ENCODE results near the gene HOXB7.

Gene HOXB7

DNA sequence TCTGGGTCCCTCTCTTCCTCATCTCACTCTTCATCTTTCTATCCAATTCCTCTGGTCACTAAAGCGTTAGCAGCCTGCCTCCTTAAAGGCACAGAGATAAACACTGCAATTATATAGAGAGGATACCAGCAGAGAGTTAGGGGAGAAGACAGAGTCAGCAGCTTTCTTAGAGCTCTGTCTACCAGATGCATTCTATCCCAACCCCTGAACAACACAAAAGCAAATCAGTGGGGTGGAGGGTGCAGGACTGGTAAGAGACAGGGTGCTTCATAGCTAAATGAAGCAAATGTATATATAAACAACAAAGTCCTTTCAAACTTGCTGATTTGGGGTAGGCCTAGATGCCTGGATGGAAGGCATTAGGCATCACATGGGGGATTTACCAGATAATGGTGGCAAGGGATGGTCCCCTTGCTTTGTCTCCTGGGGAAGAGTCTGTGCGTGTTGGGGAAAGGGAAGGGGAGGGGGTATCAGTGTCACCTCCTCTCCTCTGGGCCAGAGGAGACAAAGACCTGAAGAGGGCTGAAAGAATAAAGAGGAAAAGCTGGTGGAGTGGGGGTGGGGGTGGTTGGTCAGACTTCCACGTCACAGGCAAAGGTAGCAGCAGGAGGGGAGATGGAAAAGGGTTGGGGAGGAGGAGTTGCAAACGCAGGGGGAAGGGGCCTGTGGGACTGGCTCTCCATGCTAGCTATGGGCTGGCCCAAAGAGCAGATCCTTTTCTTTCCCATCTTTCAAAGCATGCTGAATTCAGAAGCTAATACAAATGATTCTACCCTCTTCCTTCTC, 44.7 kb downstream of the HOXB7 start:
- no peak for DNase-seq (ENCODE audit: low spot score)

DNA sequence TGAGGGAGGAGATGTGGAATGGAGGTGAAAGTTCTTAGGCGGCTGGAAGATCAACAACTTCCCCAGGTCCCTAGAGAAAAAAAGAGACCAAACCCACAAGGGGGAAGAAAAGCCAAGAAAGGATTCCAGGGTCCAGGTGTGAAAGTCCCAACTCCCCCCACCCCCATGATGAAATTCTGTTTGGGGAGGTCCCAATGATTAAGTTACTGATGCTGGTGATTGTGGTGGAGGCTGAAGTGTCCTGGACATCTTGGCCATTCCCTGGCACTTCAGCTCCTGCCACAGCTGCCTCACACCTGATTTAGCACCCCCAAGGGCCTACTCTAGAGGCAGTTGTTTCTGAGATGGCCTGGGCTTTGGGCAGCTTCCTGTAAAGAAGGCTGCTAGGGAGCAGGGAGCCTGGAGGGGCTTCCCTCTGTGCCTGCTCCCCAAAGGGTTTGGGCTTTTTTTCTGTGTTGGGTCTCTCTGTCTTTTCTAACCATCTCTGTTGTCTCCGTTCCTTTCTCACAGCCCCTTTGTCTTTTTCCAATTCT, 45.7 kb downstream of the HOXB7 start:
- no peak for DNase-seq (ENCODE audit: low spot score)

DNA sequence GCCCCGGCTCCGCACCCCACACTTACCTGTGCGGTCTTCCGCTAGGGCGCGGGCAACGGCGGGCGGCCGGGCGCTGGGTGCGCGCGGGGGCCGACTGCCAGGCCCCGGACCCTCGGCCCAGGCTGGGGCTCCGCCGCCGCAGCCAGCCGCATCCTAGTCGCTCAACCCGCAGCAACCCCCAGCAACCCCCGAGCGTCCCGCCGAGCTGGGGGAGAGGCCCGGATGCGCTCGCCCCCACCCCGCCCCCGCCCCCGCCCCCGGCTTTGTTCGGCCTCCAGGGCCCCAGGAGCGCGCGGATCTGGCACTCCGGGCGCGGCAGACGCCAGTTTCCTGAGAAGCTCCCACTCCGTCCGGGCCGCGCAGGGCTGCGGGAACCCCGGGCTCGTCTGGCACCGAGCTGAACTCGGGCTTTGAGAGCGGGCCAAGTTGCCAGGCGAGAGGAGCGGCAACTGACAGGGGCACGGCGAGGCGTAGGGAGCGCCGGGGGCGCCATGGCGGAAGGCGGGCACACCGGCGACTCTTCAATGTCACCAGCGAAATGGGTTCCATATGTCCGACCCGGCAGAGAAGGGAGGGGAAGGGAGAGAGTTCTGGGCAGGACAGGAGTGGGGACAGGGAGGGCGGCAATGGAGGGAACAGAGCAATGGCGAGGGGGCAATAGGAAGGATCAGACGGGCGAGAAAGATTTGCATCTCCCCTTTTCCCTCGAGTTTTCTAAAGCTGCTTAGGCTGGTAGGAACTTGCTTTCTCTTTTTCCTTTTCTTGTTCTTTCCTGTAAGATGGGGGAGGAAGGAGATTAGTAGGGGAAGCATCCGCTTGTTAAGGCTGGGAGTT, 46.4 kb downstream of the HOXB7 start:
- no peak for DNase-seq (ENCODE audit: low spot score)

DNA sequence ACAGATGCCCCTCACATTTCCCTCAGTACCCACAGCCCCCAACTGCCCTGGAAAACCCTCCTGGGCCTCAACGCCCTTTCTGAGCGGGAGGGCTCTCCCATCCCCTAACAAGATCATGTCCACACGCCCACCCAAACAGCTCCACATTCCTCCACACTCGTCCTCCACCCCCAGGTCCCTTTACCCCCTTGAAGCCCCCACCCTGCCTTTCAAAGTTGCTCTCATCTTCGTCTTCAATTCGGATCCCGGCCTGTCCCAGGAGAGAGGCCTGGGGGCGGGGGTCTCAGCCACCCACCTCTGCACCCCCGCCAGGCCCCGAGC, 47.0 kb downstream of the HOXB7 start:
- no peak for DNase-seq (ENCODE audit: low spot score)

DNA sequence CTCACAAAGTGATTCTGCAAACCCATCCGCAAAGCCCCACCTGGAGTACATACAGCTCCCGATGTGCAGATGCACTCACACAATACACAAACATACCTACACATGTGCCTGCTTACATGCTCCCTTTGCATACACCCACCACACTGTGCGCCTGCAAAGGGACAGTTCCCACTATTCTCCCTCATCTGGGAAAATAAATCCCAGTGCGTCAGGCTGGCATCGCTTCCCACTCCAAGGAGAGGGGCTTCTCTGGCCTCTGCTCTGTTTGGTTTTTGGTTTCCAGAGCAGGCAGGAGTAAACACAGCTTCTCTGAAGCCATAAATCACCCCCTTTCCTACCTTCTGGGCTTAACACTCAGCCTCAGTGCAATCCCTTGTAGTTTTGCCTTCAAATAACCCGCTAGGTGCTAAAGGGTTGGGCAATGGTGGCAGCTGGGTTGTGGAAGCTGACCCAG, 47.4 kb downstream of the HOXB7 start:
- no peak for DNase-seq (ENCODE audit: low spot score)

DNA sequence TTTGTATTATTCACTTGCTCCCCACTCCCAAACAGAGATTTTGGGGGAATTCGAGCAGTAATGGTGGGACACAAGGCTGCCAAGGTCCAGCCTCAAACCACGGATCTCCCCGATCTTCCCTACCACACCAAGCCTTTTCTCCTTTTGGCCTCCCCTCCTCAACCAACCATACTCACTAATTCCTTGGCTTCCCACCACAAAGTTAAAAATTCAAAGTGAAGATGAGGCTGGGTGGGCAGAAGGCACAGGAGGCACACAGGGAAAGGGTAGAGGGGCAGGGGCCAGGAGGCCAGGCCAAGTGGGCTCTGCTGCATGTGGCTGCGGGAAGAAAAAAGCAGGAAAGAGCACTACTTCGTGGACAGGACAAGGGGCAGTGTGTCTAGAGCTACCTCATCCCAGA, 47.9 kb downstream of the HOXB7 start:
- DNase-seq (ENCODE audit: low spot score) = no peak

DNA sequence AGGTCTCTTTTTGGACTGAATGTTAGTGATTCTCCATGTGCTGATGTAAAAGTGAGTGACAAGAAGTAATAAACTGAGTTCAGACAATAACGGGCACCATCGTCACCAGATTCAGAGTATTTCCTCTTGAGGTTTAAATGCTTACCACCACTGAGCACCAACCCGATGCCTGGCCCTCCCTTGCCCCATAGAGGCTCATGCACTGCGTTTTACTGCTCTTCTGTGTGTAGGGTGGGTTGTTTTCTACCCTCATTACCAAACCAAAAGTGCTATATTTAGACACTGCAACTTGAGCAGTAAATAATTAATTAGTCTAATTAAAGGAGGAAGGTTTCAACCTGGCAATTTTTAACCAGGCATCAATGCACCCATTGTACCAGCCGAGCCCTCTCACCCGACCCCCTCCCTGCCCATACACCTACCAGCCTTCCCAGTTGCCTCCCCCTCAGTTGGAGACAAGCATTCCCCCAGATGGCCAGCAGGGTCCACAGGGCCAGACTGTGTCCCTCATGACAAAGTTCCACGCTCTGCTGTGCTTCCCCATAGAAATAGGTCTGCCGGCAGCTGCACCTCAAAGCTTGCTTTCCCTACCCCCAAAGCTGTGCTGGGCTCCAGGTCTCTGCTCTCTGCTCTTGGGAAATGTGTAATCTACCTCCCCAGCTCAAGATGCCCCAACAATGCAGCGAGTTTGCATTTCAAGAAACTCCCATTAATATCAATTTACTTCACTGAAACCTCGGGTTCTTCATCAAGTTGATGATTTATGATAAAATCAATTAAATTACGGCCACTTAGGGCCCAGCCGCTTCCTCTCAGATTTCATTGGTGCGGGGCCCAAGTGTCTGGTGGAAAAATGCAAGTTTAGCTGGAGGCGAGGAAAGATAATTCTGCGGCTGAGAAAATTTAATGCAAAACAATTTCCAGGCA, 48.7 kb downstream of the HOXB7 start:
- no peak for DNase-seq (ENCODE audit: low spot score)

DNA sequence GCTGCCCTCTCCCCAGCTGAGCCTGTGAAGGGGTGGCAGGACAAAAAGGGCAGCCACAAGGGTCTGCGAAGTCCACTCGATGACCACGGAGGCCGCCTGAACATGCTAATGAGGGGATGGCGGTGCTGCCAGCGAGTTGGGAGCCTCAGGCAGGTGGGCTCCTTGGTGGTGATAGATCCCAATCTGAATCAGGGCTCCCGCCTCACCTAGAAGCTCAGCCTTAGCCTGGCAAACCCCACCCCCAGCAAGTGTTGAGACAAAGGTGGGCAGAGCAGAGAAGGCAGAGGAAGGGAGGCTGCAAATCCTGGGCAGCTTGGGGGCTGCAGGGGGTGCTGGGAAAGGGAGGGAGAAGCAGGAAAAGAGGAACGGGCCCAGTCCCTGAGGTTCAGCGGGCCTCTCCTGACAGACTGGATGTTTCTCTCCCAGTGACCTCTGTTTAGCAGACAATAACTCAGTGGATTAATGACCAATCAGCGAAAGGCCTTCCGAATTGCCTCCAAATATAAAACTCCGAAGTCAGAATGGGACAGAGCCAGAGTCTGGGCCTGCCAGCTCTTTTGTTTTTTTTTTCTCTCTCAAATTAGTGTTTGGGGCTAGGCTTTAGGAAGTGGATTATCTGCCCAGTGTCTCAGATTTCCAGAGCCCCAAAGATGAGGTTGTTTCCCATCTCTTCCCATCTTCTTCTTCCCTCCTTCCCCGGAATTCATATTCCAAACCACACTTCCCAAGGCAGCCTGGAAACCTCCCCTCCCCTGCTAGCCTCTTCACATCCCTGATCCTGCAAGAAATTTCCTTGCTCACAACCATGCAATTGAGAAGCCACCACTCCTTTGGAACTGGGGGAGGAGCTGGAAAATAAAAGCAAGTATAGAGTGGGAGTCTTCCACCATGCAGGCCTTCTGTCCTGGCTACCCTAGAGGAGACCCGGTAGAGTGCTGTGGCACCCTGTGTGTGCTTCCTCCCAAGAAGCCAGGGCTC, 50.7 kb downstream of the HOXB7 start:
- no peak for DNase-seq (ENCODE audit: low spot score)

DNA sequence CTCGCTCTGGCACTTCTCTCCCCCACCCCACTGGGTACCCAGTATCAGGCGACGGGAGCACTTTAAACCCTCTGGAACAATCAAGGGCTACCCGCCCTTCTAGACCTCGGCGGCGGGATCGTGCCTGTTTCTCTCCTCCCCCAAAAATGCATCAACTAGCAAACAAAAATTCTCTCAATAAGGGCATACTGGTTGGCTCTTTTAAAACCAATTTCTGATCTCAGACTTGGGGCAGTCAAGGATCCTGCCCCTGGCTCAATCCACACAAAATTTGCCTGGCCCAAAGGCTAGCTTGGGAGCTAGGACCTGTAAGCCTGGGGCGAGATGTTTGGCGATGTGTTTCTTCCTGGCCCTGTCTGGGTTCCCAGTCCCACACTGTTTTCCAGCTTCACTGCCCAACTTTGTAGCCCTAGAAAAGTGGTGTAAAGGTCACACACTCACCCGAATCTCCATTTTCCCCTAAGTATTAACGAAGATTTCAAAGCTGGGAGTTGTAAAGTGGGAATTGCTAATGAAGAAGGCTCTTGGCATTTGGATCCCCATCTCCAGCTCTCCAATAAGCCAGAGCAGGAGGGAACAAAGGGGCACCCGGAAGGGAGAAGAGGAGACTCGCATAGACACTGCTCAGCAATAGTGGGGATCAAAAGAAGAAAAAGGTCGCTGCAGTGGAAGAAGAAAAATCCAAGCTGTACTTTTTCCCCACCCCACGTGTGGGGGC, 51.5 kb downstream of the HOXB7 start:
- DNase-seq (ENCODE audit: low spot score) = no peak

DNA sequence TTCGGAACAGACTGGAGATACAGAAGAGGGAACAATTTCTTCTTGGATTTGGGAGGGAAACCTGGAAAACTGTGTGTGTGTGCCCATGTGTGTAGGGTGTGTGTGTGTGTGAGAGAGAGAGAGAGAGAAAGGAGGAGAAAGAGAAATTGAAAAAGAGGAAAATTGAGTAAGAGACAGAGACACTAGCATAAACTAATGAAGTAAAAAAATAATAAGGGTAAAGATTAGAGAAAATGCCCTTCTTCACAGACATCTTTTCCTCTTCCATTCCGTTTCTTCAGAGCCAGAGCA, 52.0 kb downstream of the HOXB7 start:
- no peak for DNase-seq (ENCODE audit: low spot score)

DNA sequence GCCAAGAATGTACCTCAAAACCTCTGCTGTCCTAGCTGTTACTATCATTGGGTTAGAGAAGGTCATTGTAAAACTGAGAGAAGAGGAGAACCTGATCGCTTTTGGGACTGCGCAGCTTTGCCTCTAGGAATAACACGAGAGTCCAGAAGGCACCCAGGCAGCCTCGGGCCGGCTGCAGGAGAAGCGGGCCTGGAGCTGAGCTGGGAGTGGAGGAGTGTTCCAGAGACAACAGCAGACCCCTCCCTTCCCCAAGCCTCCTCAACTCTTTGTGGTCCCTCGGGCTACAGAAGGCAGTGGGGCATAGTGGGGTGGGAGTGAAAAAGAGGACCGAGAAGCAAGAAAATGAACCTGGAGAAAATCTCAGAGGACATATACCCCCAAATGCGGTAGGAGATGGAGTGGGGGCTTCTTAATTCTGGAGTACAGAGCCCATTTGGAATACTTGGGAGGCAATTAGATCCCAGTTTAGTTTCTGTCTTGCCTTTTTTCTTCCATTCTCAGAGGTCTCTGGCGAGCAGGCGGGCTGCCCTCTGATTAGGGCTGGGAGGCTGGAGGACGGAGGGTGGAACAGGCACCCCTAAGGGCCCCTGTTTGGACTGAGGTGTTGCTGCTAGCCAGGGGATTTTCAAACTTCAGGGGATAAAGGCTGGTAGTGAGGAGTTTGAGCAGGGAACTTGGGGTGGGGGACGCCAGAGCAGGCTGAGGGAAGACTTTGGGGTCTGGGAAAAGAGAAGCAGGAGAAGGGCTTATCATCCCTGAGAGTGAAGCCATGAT, 52.6 kb downstream of the HOXB7 start:
- DNase-seq (ENCODE audit: low spot score) = no peak
